Ishikawa (cell line): ENCODE results near the gene MZT2B.
A peak's percentile ranks its signal among the peaks of the same experiment; 100 is the strongest.

Experiments
- CEBPB ChIP-seq: IDR thresholded peaks from 2 replicates; pipeline ENCODE4 v1.6.1; 2012
- CREB1 ChIP-seq: IDR thresholded peaks from 2 replicates; pipeline ENCODE4 v1.6.1; 2012; ENCODE audit warnings: low read depth
- EGR1 ChIP-seq: IDR thresholded peaks from 2 replicates; pipeline ENCODE4 v1.6.1; 2012
- EP300 ChIP-seq: IDR thresholded peaks from 2 replicates; pipeline ENCODE4 v1.6.1; 2012; ENCODE audit warnings: borderline replicate concordance
- FOXM1 ChIP-seq: IDR thresholded peaks from 2 replicates; pipeline ENCODE4 v1.6.1; 2012; ENCODE audit warnings: low read depth, borderline replicate concordance
- MAX ChIP-seq: IDR thresholded peaks from 2 replicates; pipeline ENCODE4 v1.6.1; 2012
- NFIC ChIP-seq: IDR thresholded peaks from 2 replicates; pipeline ENCODE4 v1.6.1; 2012
- RAD21 ChIP-seq: IDR thresholded peaks from 2 replicates; pipeline ENCODE4 v1.6.1; 2012; ENCODE audit warnings: low read depth
- TAF1 ChIP-seq: IDR thresholded peaks from 2 replicates; pipeline ENCODE4 v1.6.1; 2012; ENCODE audit warnings: low read depth, mild to moderate bottlenecking
- TCF12 ChIP-seq: IDR thresholded peaks from 2 replicates; pipeline ENCODE4 v1.6.1; 2012; ENCODE audit warnings: low read depth
- TEAD4 ChIP-seq: IDR thresholded peaks from 2 replicates; pipeline ENCODE4 v1.6.1; 2012
- YY1 ChIP-seq: IDR thresholded peaks from 2 replicates; pipeline ENCODE4 v1.6.1; 2012; ENCODE audit warnings: low read depth
- ZBTB7A ChIP-seq: IDR thresholded peaks from 2 replicates; pipeline ENCODE4 v1.6.1; 2012; ENCODE audit warnings: low read depth
- TF ChIP-seq, protein P1 (sequence below): IDR thresholded peaks from 2 replicates; pipeline ENCODE4 v1.6.1; 2012
- TF ChIP-seq, protein P2 (sequence below): IDR thresholded peaks from 2 replicates; pipeline ENCODE4 v1.6.1; 2012; ENCODE audit warnings: low read depth, mild to moderate bottlenecking

The MZT2B gene

DNA sequence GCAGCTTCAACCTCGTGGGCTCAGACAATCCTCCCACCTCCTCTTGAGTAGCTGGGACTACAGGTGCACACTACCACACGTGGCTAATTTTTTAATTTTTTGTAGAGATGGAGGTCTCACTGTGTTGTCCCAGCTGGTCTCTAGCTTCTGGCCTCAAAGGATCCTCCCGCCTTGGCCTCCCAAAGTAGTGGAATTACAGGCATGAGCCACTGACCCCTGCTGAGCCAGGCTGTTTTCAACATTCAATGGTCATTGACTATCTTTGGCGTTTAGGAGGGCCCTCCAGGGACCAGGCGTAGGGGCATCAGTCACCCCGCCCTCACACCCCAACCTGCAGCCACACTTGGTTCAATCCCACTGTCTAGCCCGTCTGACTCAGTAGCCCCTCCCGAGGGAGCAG lies 5.2 kb downstream of the MZT2B start:
- no peak for TF ChIP-seq ZBTB7A
- TF ChIP-seq TAF1, result no peak
- no peak for TF ChIP-seq EGR1
- TF ChIP-seq TEAD4, result no peak
- no peak for TF ChIP-seq MAX
- TF ChIP-seq RAD21, result no peak
- no peak for TF ChIP-seq NFIC
- TF ChIP-seq, protein P1, sequence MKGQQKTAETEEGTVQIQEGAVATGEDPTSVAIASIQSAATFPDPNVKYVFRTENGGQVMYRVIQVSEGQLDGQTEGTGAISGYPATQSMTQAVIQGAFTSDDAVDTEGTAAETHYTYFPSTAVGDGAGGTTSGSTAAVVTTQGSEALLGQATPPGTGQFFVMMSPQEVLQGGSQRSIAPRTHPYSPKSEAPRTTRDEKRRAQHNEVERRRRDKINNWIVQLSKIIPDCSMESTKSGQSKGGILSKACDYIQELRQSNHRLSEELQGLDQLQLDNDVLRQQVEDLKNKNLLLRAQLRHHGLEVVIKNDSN, result no peak
- TF ChIP-seq YY1, result no peak
- TF ChIP-seq, protein P2, sequence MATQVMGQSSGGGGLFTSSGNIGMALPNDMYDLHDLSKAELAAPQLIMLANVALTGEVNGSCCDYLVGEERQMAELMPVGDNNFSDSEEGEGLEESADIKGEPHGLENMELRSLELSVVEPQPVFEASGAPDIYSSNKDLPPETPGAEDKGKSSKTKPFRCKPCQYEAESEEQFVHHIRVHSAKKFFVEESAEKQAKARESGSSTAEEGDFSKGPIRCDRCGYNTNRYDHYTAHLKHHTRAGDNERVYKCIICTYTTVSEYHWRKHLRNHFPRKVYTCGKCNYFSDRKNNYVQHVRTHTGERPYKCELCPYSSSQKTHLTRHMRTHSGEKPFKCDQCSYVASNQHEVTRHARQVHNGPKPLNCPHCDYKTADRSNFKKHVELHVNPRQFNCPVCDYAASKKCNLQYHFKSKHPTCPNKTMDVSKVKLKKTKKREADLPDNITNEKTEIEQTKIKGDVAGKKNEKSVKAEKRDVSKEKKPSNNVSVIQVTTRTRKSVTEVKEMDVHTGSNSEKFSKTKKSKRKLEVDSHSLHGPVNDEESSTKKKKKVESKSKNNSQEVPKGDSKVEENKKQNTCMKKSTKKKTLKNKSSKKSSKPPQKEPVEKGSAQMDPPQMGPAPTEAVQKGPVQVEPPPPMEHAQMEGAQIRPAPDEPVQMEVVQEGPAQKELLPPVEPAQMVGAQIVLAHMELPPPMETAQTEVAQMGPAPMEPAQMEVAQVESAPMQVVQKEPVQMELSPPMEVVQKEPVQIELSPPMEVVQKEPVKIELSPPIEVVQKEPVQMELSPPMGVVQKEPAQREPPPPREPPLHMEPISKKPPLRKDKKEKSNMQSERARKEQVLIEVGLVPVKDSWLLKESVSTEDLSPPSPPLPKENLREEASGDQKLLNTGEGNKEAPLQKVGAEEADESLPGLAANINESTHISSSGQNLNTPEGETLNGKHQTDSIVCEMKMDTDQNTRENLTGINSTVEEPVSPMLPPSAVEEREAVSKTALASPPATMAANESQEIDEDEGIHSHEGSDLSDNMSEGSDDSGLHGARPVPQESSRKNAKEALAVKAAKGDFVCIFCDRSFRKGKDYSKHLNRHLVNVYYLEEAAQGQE, result no peak
- TF ChIP-seq FOXM1, result no peak
- no peak for TF ChIP-seq TCF12
- no peak for TF ChIP-seq CEBPB
- no peak for TF ChIP-seq EP300
- TF ChIP-seq CREB1, result no peak

- TF ChIP-seq CEBPB, result 0 out of 2 replicates have a peak, but pooled peaks have one; percentile 10
These were observed 6.1 kb downstream of the MZT2B start for GRCh38 chr2:130187859-130188792.

GRCh38 chr2:130190237-130190636 lies 8.2 kb downstream of the MZT2B start:
- TF ChIP-seq, protein P1, result no peak
- TF ChIP-seq EGR1, result no peak

DNA sequence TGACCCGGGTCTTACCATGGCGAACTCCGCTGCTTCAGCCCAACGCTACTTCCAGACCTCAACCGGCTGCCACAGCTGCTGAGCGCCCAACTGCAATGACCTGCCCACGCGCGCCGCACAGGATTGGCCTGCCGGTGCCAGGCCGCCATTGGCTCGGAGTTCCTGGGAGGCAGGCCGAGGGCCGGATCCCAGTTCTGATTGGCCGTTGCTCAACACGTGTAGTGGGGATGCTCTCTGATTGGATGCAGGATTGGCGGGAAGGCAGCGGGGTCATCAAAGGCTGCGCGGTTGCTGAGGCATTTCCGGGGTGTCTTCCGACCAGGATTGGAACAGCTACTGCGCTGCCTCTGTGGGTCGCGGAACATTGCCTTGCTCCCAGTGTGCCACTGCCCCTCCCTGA lies 16.3 kb downstream of the MZT2B start, which contains the start of gene TUBA3E:
TSS of gene TUBA3E (minus strand) at position 97 of the 400 bp plus-strand sequence. CDS start at position 18, 79 bp downstream.
- no peak for TF ChIP-seq YY1
- no peak for TF ChIP-seq TCF12
- no peak for TF ChIP-seq NFIC
- TF ChIP-seq CREB1, result no peak
- TF ChIP-seq, protein P2, result no peak
- TF ChIP-seq EP300, result no peak
- no peak for TF ChIP-seq ZBTB7A
- TF ChIP-seq, protein P1, result no peak
- no peak for TF ChIP-seq EGR1
- TF ChIP-seq TAF1, result no peak
- no peak for TF ChIP-seq RAD21
- no peak for TF ChIP-seq MAX
- no peak for TF ChIP-seq TEAD4
- TF ChIP-seq CEBPB, result no peak
- no peak for TF ChIP-seq FOXM1

DNA sequence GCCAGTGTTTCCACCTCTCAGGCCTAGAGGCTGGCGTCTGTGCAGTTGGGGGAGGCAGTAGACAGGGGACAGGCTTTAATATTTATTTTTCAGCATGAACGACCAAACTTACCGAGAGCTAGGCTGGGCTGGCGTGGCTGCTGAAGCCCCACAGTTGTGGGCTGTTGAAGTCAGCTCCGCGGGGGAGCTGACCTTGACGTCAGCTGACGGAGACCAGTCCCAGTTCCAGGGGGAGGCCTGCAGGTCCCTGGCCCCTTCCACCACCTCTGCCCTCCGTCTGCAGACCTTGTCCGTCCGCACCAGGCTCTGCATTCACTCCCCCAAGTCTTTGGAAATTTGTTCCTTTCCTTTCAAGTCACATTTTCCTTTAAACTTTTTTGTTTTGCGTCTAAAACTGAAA lies 49.6 kb downstream of the MZT2B start:
- TF ChIP-seq FOXM1 (no peak), TCF12 (no peak), CEBPB (no peak), TEAD4 (no peak), EP300 (no peak), MAX (no peak), CREB1 (no peak), YY1 (no peak), TAF1 (no peak), RAD21 (no peak), EGR1 (no peak), NFIC (no peak), ZBTB7A (no peak)
- TF ChIP-seq, protein P2, result no peak
- TF ChIP-seq, protein P1, result no peak
